HepG2 (cell line): ENCODE measurements around the gene NFKBIA. TPM values are rescaled to one million over a fixed set of nuclear protein-coding genes. Genes with fewer than 3 reads are reported as not detected.

Experiments used
- BCL6 ChIP-seq: IDR thresholded peaks from 2 replicates; pipeline ENCODE4 v1.6.1; 2016; ENCODE audit warnings: missing genetic modification reagents, missing compliant biosample characterization
- CC2D1A ChIP-seq: sonication (generic); formaldehyde crosslinking; IDR thresholded peaks from 2 replicates; pipeline ENCODE4 v1.8.1; 2023; ENCODE audit warnings: mild to moderate bottlenecking, missing genetic modification reagents
- FOXP1 ChIP-seq, 2 experiments: fragments of 450-650 bp in 1 of 2; IDR thresholded peaks; 2 replicates each; pipeline ENCODE4 v1.6.1; 2017 to 2018; ENCODE audit warnings: antibody characterized with exemption in 1 of 2
- HDAC2 ChIP-seq: sonication (generic); formaldehyde crosslinking; IDR thresholded peaks from 2 replicates; pipeline ENCODE4 v1.4.0; 2020; ENCODE audit warnings: missing genetic modification reagents
- IKZF4 ChIP-seq: sonication (generic); formaldehyde crosslinking; IDR thresholded peaks from 2 replicates; pipeline ENCODE4 v1.5.1; 2020; ENCODE audit warnings: borderline replicate concordance, mild to moderate bottlenecking, low read depth, missing genetic modification reagents; ENCODE audit errors: not compliant biosample characterization
- KLF6 ChIP-seq: IDR thresholded peaks from 2 replicates; pipeline ENCODE4 v1.8.0; 2016; ENCODE audit warnings: missing biosample characterization, missing genetic modification reagents
- MBNL3 ChIP-seq: fragments of 250-450 bp; sonication (Bioruptor Pico); conservative IDR thresholded peaks from 2 replicates; pipeline ENCODE4 v1.8.0; 2022; ENCODE audit warnings: mild to moderate bottlenecking, inconsistent platforms
- PPARG ChIP-seq: conservative IDR thresholded peaks from 2 replicates; pipeline ENCODE4 v1.6.1; 2016; ENCODE audit warnings: missing biosample characterization, missing genetic modification reagents
- RFX3 ChIP-seq: IDR thresholded peaks from 2 replicates; pipeline ENCODE4 v1.6.1; 2016; ENCODE audit warnings: missing biosample characterization, missing genetic modification reagents
- SIN3A ChIP-seq: IDR thresholded peaks from 2 replicates; pipeline ENCODE4 v1.6.1; 2011; ENCODE audit warnings: low read depth, mild to moderate bottlenecking, control low read depth, low read length, borderline replicate concordance
- STAT5B ChIP-seq: sonication (generic); formaldehyde crosslinking; IDR thresholded peaks from 2 replicates; pipeline ENCODE4 v1.4.0; 2020; ENCODE audit warnings: missing genetic modification reagents
- TBL1XR1 ChIP-seq: fragments of 150-350 bp; IDR thresholded peaks from 2 replicates; pipeline ENCODE4 v1.6.1; 2014; ENCODE audit warnings: borderline replicate concordance, low read length; ENCODE audit not compliant: partially characterized antibody
- ZFP36L2 ChIP-seq: sonication (generic); formaldehyde crosslinking; IDR thresholded peaks from 2 replicates; pipeline ENCODE4 v1.4.0; 2020; ENCODE audit warnings: missing genetic modification reagents
- ZKSCAN1 ChIP-seq: fragments of 150-350 bp; IDR thresholded peaks from 2 replicates; pipeline ENCODE4 v1.6.1; 2014; ENCODE audit warnings: low read length
- ZNF101 ChIP-seq: sonication (generic); formaldehyde crosslinking; IDR thresholded peaks from 2 replicates; pipeline ENCODE4 v1.4.0; 2020; ENCODE audit warnings: mild to moderate bottlenecking, low read depth, missing genetic modification reagents, borderline replicate concordance
- ZNF138 ChIP-seq: sonication (generic); formaldehyde crosslinking; IDR thresholded peaks from 2 replicates; pipeline ENCODE4 v1.5.0; 2020; ENCODE audit warnings: mild to moderate bottlenecking, low read depth, missing genetic modification reagents
- ZNF224 ChIP-seq: sonication (generic); formaldehyde crosslinking; IDR thresholded peaks from 2 replicates; pipeline ENCODE4 v1.5.0; 2020; ENCODE audit warnings: mild to moderate bottlenecking, missing genetic modification reagents
- ZNF256 ChIP-seq: sonication (generic); formaldehyde crosslinking; conservative IDR thresholded peaks from 2 replicates; pipeline ENCODE4 v1.4.0; 2020; ENCODE audit warnings: missing genetic modification reagents
- ZNF317 ChIP-seq: sonication (generic); formaldehyde crosslinking; IDR thresholded peaks from 2 replicates; pipeline ENCODE4 v1.5.0; 2020; ENCODE audit warnings: mild to moderate bottlenecking, missing genetic modification reagents
- ZNF563 ChIP-seq: sonication (generic); formaldehyde crosslinking; IDR thresholded peaks from 2 replicates; pipeline ENCODE4 v1.8.0; 2022; ENCODE audit warnings: mild to moderate bottlenecking, moderate library complexity, missing genetic modification reagents
- ZNF605 ChIP-seq: sonication (generic); formaldehyde crosslinking; IDR thresholded peaks from 2 replicates; pipeline ENCODE4 v1.8.0; 2022; ENCODE audit warnings: mild to moderate bottlenecking, missing genetic modification reagents
- ZNF616 ChIP-seq: sonication (generic); formaldehyde crosslinking; IDR thresholded peaks from 2 replicates; pipeline ENCODE4 v1.5.0; 2020; ENCODE audit warnings: low read depth, mild to moderate bottlenecking, missing genetic modification reagents
- ZNF670 ChIP-seq: sonication (generic); formaldehyde crosslinking; IDR thresholded peaks from 2 replicates; pipeline ENCODE4 v1.8.0; 2022; ENCODE audit warnings: mild to moderate bottlenecking, missing genetic modification reagents, borderline replicate concordance
- ZNF788 ChIP-seq: sonication (generic); formaldehyde crosslinking; IDR thresholded peaks from 2 replicates; pipeline ENCODE4 v1.5.0; 2020; ENCODE audit warnings: mild to moderate bottlenecking, missing genetic modification reagents, borderline replicate concordance
- polyA plus RNA-seq, 8 experiments: library from polyadenylated mRNA; depleted of rRNA in 3 of 8; stranded (reverse) in 7 of 8; unstranded in 1 of 8; fragments of >200 nt; fragmentation: Illumina TruSeq in 4 of 8; extraction: Trizol in 4 of 8; gene quantifications; 2 replicates each; pipeline versions ENCODE4 v1.2.1 to v1.2.3, GENCODE V29; 2011 to 2016; ENCODE audit warnings: low read depth in 4 of 8, missing spikeins in 1 of 8, mixed read lengths in 1 of 8; ENCODE audit not compliant: insufficient read depth in 1 of 8
- total RNA-seq, 5 experiments: library from RNA; depleted of rRNA; stranded (reverse); fragments of >200 nt; fragmentation: Illumina TruSeq; extraction: Trizol; gene quantifications; 2 replicates each; pipeline ENCODE4 v1.2.3, GENCODE V29; 2016; ENCODE audit warnings: low read depth in 1 of 5
- TF ChIP-seq, protein P1 (sequence below): sonication (generic); formaldehyde crosslinking; IDR thresholded peaks from 2 replicates; pipeline ENCODE4 v1.8.1; 2023; ENCODE audit warnings: missing genetic modification reagents, inconsistent platforms, borderline replicate concordance
- TF ChIP-seq, protein P2 (sequence below): sonication (generic); formaldehyde crosslinking; IDR thresholded peaks from 2 replicates; pipeline ENCODE4 v1.4.0; 2020; ENCODE audit warnings: mild to moderate bottlenecking, missing genetic modification reagents
- TF ChIP-seq, protein P3 (sequence below): sonication (generic); formaldehyde crosslinking; conservative IDR thresholded peaks from 2 replicates; pipeline ENCODE4 v1.5.0; 2020; ENCODE audit warnings: missing genetic modification reagents
- TF ChIP-seq, protein P4 (sequence below): sonication (generic); formaldehyde crosslinking; IDR thresholded peaks from 2 replicates; pipeline ENCODE4 v1.4.0; 2020; ENCODE audit warnings: mild to moderate bottlenecking, missing genetic modification reagents

NFKBIA gene
- total and polyA plus RNA-seq, 2 of the 13 experiments (the other 11 are each of a cell fraction or from before 2014, with no cell fraction given), result 197 to 319 TPM

DNA sequence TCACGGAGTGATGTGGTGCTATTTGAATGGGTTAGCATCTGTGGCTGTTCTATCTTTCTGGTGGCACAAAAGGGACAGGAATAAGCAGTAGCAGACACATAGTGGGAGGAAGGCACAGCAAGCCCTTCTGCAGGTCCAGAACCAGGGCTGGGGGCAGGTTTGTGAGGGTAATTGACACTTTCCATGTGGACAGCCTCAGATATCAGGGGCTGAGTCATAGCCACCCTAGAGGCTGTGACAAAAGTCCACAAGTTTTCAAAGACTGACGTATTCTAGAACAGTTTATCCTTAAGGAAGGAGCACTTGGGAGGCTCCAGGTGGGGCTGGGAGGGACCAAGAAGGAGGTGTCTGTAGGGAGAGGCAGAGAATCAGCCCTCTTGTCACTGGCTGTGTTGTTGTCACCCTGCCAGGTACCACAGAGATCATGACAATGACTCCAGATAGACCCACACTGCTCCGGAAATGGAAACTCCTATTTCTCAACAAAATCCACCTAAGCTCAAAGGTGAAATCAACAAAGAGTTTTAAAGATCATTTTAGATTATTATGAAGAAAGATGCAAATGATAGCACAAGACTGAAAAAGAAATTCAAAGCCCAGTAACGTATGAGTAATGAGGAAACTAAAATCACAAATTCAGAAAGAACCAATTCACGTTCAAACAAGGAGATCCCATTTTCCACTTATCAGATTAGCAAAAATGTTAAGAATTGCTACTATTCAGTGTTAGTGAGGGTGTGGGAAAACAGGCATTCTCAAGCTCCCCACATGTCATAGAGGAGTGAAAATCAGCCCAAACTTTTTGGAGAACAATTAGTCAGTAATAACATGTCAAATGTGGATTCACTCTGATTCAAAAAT lies 48.3 kb downstream of the NFKBIA start (continued):
- TF ChIP-seq FOXP1 (IDR thresholded peaks at IDR 0.05) (peak; percentile 43; the same call in 1 of the 2 replicates), FOXP1 (CRISPR knock-in tag; IDR thresholded peaks at IDR 0.05) (peak; percentile 67), ZNF563 (0 out of 2 replicates have a peak, but pooled peaks have one; percentile 46), CC2D1A (CRISPR knock-in tag) (no peak), ZNF224 (CRISPR knock-in tag) (no peak; the same call in 1 of the 2 replicates), ZNF605 (CRISPR knock-in tag) (no peak), BCL6 (peak; percentile 86), PPARG (CRISPR knock-in tag) (peak; percentile 89), MBNL3 (CRISPR knock-in tag) (no peak), ZNF138 (CRISPR knock-in tag) (no peak), STAT5B (no peak), ZFP36L2 (CRISPR knock-in tag) (no peak), ZNF616 (CRISPR knock-in tag) (no peak), SIN3A (no peak), HDAC2 (CRISPR knock-in tag) (peak; percentile 88; the same call in 1 of the 2 replicates), ZNF256 (CRISPR knock-in tag) (no peak), ZKSCAN1 (no peak), RFX3 (CRISPR knock-in tag) (peak; percentile 4; the same call in 1 of the 2 replicates), ZNF101 (no peak), ZNF317 (CRISPR knock-in tag) (peak; percentile 71; the same call in 1 of the 2 replicates), KLF6 (CRISPR knock-in tag) (no peak), TBL1XR1 (peak; percentile 93), ZNF788 (CRISPR knock-in tag) (0 out of 2 replicates have a peak, but pooled peaks have one; percentile 15), IKZF4 (CRISPR knock-in tag) (no peak), ZNF670 (CRISPR knock-in tag) (peak; percentile 62; the same call in 1 of the 2 replicates)
- TF ChIP-seq, protein P1, sequence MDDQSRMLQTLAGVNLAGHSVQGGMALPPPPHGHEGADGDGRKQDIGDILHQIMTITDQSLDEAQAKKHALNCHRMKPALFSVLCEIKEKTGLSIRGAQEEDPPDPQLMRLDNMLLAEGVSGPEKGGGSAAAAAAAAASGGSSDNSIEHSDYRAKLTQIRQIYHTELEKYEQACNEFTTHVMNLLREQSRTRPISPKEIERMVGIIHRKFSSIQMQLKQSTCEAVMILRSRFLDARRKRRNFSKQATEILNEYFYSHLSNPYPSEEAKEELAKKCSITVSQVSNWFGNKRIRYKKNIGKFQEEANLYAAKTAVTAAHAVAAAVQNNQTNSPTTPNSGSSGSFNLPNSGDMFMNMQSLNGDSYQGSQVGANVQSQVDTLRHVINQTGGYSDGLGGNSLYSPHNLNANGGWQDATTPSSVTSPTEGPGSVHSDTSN, result no peak
- TF ChIP-seq, protein P2, sequence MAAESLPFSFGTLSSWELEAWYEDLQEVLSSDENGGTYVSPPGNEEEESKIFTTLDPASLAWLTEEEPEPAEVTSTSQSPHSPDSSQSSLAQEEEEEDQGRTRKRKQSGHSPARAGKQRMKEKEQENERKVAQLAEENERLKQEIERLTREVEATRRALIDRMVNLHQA, result no peak
- TF ChIP-seq, protein P3, sequence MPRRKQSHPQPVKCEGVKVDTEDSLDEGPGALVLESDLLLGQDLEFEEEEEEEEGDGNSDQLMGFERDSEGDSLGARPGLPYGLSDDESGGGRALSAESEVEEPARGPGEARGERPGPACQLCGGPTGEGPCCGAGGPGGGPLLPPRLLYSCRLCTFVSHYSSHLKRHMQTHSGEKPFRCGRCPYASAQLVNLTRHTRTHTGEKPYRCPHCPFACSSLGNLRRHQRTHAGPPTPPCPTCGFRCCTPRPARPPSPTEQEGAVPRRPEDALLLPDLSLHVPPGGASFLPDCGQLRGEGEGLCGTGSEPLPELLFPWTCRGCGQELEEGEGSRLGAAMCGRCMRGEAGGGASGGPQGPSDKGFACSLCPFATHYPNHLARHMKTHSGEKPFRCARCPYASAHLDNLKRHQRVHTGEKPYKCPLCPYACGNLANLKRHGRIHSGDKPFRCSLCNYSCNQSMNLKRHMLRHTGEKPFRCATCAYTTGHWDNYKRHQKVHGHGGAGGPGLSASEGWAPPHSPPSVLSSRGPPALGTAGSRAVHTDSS (CRISPR knock-in tag), result no peak
- TF ChIP-seq, protein P4, sequence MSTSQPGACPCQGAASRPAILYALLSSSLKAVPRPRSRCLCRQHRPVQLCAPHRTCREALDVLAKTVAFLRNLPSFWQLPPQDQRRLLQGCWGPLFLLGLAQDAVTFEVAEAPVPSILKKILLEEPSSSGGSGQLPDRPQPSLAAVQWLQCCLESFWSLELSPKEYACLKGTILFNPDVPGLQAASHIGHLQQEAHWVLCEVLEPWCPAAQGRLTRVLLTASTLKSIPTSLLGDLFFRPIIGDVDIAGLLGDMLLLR, result no peak; the same call in 1 of the 2 replicates
